GM23248 (cell line): Measurements from ENCODE around the gene TRIP12. TPM values are rescaled to one million over a fixed set of nuclear protein-coding genes. Genes with fewer than 3 reads are reported as not detected.

Experiments
- DNase-seq: peaks from one replicate; pipeline ENCODE4 v3.0.0-alpha.2; 2015
- H2AFZ ChIP-seq: fragments of 200-600 bp; sonication (generic); 2 replicates; pipeline ENCODE4 v1.6.1; 2016; ENCODE audit warnings: antibody characterized with exemption
- H3F3A ChIP-seq: fragments of 200-600 bp; sonication (generic); 2 replicates; pipeline ENCODE4 v1.6.1; 2016; ENCODE audit warnings: mild to moderate bottlenecking, antibody characterized with exemption, mixed run types; ENCODE audit not compliant: insufficient read depth
- H3K27ac ChIP-seq: fragments of 200-600 bp; sonication (generic); 2 replicates; pipeline ENCODE4 v1.5.1; 2016; ENCODE audit warnings: mild to moderate bottlenecking
- H3K27me3 ChIP-seq: fragments of 200-600 bp; sonication (generic); replicated peaks from 2 replicates; pipeline ENCODE4 v1.6.1; 2016; ENCODE audit warnings: mild to moderate bottlenecking; ENCODE audit not compliant: insufficient read depth
- H3K36me3 ChIP-seq: fragments of 200-600 bp; sonication (generic); 2 replicates; pipeline ENCODE4 v1.6.1; 2016; ENCODE audit warnings: low read depth, mild to moderate bottlenecking
- H3K4me1 ChIP-seq: fragments of 200-600 bp; sonication (generic); 2 replicates; pipeline ENCODE4 v1.6.1; 2016; ENCODE audit warnings: mild to moderate bottlenecking; ENCODE audit not compliant: insufficient read depth
- H3K4me2 ChIP-seq: fragments of 200-600 bp; sonication (generic); one replicate; pipeline ENCODE4 v1.6.1; 2016; ENCODE audit warnings: mild to moderate bottlenecking; ENCODE audit not compliant: unreplicated experiment
- H3K4me3 ChIP-seq: fragments of 200-600 bp; sonication (generic); 2 replicates; pipeline ENCODE4 v1.5.1; 2016; ENCODE audit warnings: mild to moderate bottlenecking
- H3K79me2 ChIP-seq: fragments of 200-600 bp; sonication (generic); 2 replicates; pipeline ENCODE4 v1.6.1; 2016; ENCODE audit warnings: mild to moderate bottlenecking; ENCODE audit not compliant: insufficient read depth
- H3K9ac ChIP-seq: fragments of 200-600 bp; sonication (generic); 2 replicates; pipeline ENCODE4 v1.6.1; 2016; ENCODE audit warnings: mild to moderate bottlenecking
- H3K9me2 ChIP-seq: fragments of 200-600 bp; sonication (generic); 2 replicates; pipeline ENCODE4 v1.6.1; 2016; ENCODE audit warnings: mixed run types, mild to moderate bottlenecking, moderate library complexity; ENCODE audit not compliant: insufficient read depth
- H3K9me3 ChIP-seq: fragments of 200-600 bp; sonication (generic); one replicate; pipeline ENCODE4 v1.6.1; 2017; ENCODE audit warnings: low read depth
- H4K20me1 ChIP-seq: fragments of 200-600 bp; sonication (generic); 2 replicates; pipeline ENCODE4 v1.6.0; 2016; ENCODE audit not compliant: insufficient read depth
- EZH2 ChIP-seq: fragments of 200-600 bp; sonication (generic); IDR thresholded peaks from 2 replicates; pipeline ENCODE4 v1.6.1; 2018; ENCODE audit warnings: antibody characterized with exemption, mild to moderate bottlenecking; ENCODE audit not compliant: insufficient read depth, poor library complexity, severe bottlenecking
- EZH2phosphoT487 ChIP-seq: fragments of 200-600 bp; sonication (generic); IDR thresholded peaks from 2 replicates; pipeline ENCODE4 v1.6.1; 2018; ENCODE audit warnings: antibody characterized with exemption, moderate library complexity, mild to moderate bottlenecking, low read depth; ENCODE audit not compliant: insufficient read depth
- WGBS, 2 experiments: methylation state at CpG; one replicate each; pipeline ENCODE4 v1.1.6; 2015 to 2017; ENCODE audit warnings: low lambda C conversion rate in 2 of 2, low coverage in 1 of 2; ENCODE audit errors: missing lambda C conversion rate in 2 of 2; 5-methylcytosine and 5-hydroxymethylcytosine counted together
- in situ Hi-C: fragments of 300-500 bp; cut with MboI; formaldehyde crosslinking; loops from 2 replicates; pipeline ENCODE4 v1.15.0; 2020
- polyA plus RNA-seq: library from polyadenylated mRNA; unstranded; fragments of >200 nt; fragmentation: Nextera tagmentation; extraction: Ambion mirVana; gene quantifications from 2 replicates; pipeline ENCODE4 v1.2.1, GENCODE V29; 2016
- small RNA-seq: library from RNA; depleted of rRNA; stranded (forward); fragments of <200 nt; gene quantifications from one replicate; pipeline ENCODE3, GENCODE V24; 2014; ENCODE audit warnings: low read depth, low replicate concordance
- total RNA-seq: library from RNA; depleted of rRNA; stranded (reverse); fragments of >200 nt; shearing (Covaris generic); gene quantifications from 2 replicates; pipeline ENCODE4 v1.2.3, GENCODE V29; 2014; rRNA removed

Gene TRIP12
- total and polyA plus RNA-seq, 2 experiments from 2014 or later = 52.2 to 124 TPM

GRCh38 chr2:229718057-229718456 lies 203.8 kb downstream of the TRIP12 start:
- no peak for TF ChIP-seq EZH2phosphoT487
- no peak for TF ChIP-seq EZH2
- Histone ChIP-seq H2AFZ (no peak overlapping the region), H3K27me3 (peaks cover 18% of the 10 kb centered on the region), H3K4me3 (no peak overlapping the region), H3K27ac (no peak overlapping the region), H3K4me1 (no peaks in the 10 kb centered on the region), H3F3A (no peaks in the 10 kb centered on the region), H3K9me3 (no peaks in the 10 kb centered on the region), H3K4me2 (no peak overlapping the region), H3K79me2 (no peaks in the 10 kb centered on the region), H3K9me2 (no peaks in the 10 kb centered on the region), H3K9ac (no peak overlapping the region), H3K36me3 (no peaks in the 10 kb centered on the region), H4K20me1 (no peaks in the 10 kb centered on the region)
- WGBS, 2 experiments = 7 to 15% methylated on average over 2 of the region's 2 CpGs
- DNase-seq = no peak
- in situ Hi-C loops = no loop called here

- 36 to 43% methylated on average over 4 of the region's 4 CpGs for WGBS, 2 experiments
- no peak for DNase-seq
- no peak overlapping the region for H2AFZ ChIP-seq
- no peaks in the 10 kb centered on the region for H3K9me2 ChIP-seq
- H3K79me2 ChIP-seq = no peaks in the 10 kb centered on the region
- H3K4me3 ChIP-seq = no peak overlapping the region
- no peaks in the 10 kb centered on the region for H3K4me1 ChIP-seq
- no peak for TF ChIP-seq EZH2phosphoT487
- no peak for TF ChIP-seq EZH2
- H3K4me2 ChIP-seq = no peak overlapping the region
- H3K9ac ChIP-seq = no peak overlapping the region
- H3K27ac ChIP-seq = no peak overlapping the region
- no peaks in the 10 kb centered on the region for H3F3A ChIP-seq
- peaks cover 35% of the 10 kb centered on the region for H3K27me3 ChIP-seq
- no peaks in the 10 kb centered on the region for H3K36me3 ChIP-seq
- no peaks in the 10 kb centered on the region for H3K9me3 ChIP-seq
- H4K20me1 ChIP-seq = no peaks in the 10 kb centered on the region
- in situ Hi-C loops = no loop called here
Measured at GRCh38 chr2:229715895-229716507, 205.8 kb downstream of the TRIP12 start.

- no peaks in the 10 kb centered on the region for H3K9me2 ChIP-seq
- H3K9me3 ChIP-seq = no peaks in the 10 kb centered on the region
- peaks cover 44% of the 10 kb centered on the region for H3K27me3 ChIP-seq
- no peak overlapping the region for H2AFZ ChIP-seq
- peak; percentile 87 for DNase-seq
- WGBS, 2 experiments = 2 to 3% methylated on average over 44 to 52 of the region's 60 CpGs
- peak overlapping the region; percentile 24 for H3K4me2 ChIP-seq
- H3K36me3 ChIP-seq = no peaks in the 10 kb centered on the region
- no peaks in the 10 kb centered on the region for H3F3A ChIP-seq
- H3K4me1 ChIP-seq = no peaks in the 10 kb centered on the region
- no peak overlapping the region for H3K27ac ChIP-seq
- H3K4me3 ChIP-seq = peak overlapping the region; percentile 47
- in situ Hi-C loops = no loop called here
- TF ChIP-seq EZH2 (no peak), EZH2phosphoT487 (no peak)
- H3K79me2 ChIP-seq = no peaks in the 10 kb centered on the region
- no peak overlapping the region for H3K9ac ChIP-seq
- no peaks in the 10 kb centered on the region for H4K20me1 ChIP-seq
Measured at GRCh38 chr2:229714736-229715541, 206.9 kb downstream of the TRIP12 start.

GRCh38 chr2:229714080-229714735 lies 207.6 kb downstream of the TRIP12 start, which contains the start of gene DNER:
TSS of gene DNER (minus strand) at chr2:229714555. CDS start at chr2:229714423, 132 bp downstream.
- no peaks in the 10 kb centered on the region for H3K9me3 ChIP-seq
- H3K4me1 ChIP-seq = no peaks in the 10 kb centered on the region
- no peak within 1 kb of the TSS for H2AFZ ChIP-seq
- H4K20me1 ChIP-seq = no peaks in the 10 kb centered on the region
- peaks cover 50% of the 10 kb centered on the region for H3K27me3 ChIP-seq
- no peaks in the 10 kb centered on the region for H3K79me2 ChIP-seq
- H3K36me3 ChIP-seq = no peaks in the 10 kb centered on the region
- H3K9ac ChIP-seq = no peak within 1 kb of the TSS
- in situ Hi-C loops = no loop called here
- H3K27ac ChIP-seq = no peak within 1 kb of the TSS
- H3K4me2 ChIP-seq = peak within 1 kb of the TSS; percentile 24
- peak within 1 kb of the TSS; percentile 47 for H3K4me3 ChIP-seq
- WGBS, 2 experiments = 1 to 3% methylated on average over 37 to 62 of the region's 84 CpGs
- DNase-seq = peak; percentile 32
- H3K9me2 ChIP-seq = no peaks in the 10 kb centered on the region
- TF ChIP-seq EZH2phosphoT487 = no peak
- H3F3A ChIP-seq = no peaks in the 10 kb centered on the region

Small RNAs within 50 kb of the gene (small RNA-seq; reads per million reads assigned to genes)
- gene RNU6-613P = not detected
- not detected for gene RNU6-964P

Other genes with a start within 250 kb of the TRIP12 start
- gene DNER, start 207.5 kb downstream of the TRIP12 start, total RNA-seq = 0.65 TPM in 1 of 2 replicates, not detected in the other
- gene DNER, start 207.5 kb downstream of the TRIP12 start, polyA plus RNA-seq = 0.16 and 0.39 TPM in 2 replicates
- gene FBXO36, start 494 bp upstream of the TRIP12 start, total RNA-seq = 2.3 and 5.3 TPM in 2 replicates
- 6.3 and 6.5 TPM in 2 replicates for gene FBXO36, start 494 bp upstream of the TRIP12 start, polyA plus RNA-seq
- gene SLC16A14, start 146.9 kb upstream of the TRIP12 start, total RNA-seq = not detected in 2 replicates
- gene SLC16A14, start 146.9 kb upstream of the TRIP12 start, polyA plus RNA-seq = not detected in 2 replicates